ENCODE results near the gene DDX49.

DNA sequence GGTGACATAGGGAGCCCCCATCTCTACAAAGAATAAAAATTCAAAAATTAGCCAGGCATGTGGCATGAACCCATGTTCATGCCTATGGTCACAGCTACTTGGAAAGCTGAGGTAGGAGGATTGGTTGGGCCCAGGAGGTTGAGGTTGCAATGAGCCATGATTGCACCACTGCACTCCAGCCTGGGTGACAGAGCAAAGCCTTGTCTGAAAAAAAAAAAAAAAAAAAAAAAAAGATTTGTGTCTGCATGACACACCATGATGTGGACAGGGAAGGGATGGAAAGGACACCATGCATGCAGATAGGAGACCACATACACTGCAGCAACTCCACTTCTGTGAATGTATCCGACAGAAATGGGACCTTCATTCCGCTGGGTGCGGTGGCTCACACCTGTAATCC is 55.5 kb downstream of the DDX49 start:
- TF ChIP-seq, protein P1, sequence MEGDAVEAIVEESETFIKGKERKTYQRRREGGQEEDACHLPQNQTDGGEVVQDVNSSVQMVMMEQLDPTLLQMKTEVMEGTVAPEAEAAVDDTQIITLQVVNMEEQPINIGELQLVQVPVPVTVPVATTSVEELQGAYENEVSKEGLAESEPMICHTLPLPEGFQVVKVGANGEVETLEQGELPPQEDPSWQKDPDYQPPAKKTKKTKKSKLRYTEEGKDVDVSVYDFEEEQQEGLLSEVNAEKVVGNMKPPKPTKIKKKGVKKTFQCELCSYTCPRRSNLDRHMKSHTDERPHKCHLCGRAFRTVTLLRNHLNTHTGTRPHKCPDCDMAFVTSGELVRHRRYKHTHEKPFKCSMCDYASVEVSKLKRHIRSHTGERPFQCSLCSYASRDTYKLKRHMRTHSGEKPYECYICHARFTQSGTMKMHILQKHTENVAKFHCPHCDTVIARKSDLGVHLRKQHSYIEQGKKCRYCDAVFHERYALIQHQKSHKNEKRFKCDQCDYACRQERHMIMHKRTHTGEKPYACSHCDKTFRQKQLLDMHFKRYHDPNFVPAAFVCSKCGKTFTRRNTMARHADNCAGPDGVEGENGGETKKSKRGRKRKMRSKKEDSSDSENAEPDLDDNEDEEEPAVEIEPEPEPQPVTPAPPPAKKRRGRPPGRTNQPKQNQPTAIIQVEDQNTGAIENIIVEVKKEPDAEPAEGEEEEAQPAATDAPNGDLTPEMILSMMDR (IDR thresholded peaks at IDR 0.05; ENCODE audit: low read depth, low read length, missing input control) = no peak
- TF ChIP-seq YY1 (IDR thresholded peaks at IDR 0.05) (no peak), TAF1 (conservative IDR thresholded peaks at IDR 0.05) (no peak), JUND (IDR thresholded peaks at IDR 0.05) (no peak), RXRA (IDR thresholded peaks at IDR 0.05) (no peak), GABPA (IDR thresholded peaks at IDR 0.05 in 1 of 2, conservative IDR thresholded peaks at IDR 0.05 in 1 of 2) (no peak), EGR1 (IDR thresholded peaks at IDR 0.05; ENCODE audit: low read depth in 2 of 2) (no peak)
- TF ChIP-seq, protein P2, sequence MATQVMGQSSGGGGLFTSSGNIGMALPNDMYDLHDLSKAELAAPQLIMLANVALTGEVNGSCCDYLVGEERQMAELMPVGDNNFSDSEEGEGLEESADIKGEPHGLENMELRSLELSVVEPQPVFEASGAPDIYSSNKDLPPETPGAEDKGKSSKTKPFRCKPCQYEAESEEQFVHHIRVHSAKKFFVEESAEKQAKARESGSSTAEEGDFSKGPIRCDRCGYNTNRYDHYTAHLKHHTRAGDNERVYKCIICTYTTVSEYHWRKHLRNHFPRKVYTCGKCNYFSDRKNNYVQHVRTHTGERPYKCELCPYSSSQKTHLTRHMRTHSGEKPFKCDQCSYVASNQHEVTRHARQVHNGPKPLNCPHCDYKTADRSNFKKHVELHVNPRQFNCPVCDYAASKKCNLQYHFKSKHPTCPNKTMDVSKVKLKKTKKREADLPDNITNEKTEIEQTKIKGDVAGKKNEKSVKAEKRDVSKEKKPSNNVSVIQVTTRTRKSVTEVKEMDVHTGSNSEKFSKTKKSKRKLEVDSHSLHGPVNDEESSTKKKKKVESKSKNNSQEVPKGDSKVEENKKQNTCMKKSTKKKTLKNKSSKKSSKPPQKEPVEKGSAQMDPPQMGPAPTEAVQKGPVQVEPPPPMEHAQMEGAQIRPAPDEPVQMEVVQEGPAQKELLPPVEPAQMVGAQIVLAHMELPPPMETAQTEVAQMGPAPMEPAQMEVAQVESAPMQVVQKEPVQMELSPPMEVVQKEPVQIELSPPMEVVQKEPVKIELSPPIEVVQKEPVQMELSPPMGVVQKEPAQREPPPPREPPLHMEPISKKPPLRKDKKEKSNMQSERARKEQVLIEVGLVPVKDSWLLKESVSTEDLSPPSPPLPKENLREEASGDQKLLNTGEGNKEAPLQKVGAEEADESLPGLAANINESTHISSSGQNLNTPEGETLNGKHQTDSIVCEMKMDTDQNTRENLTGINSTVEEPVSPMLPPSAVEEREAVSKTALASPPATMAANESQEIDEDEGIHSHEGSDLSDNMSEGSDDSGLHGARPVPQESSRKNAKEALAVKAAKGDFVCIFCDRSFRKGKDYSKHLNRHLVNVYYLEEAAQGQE (IDR thresholded peaks at IDR 0.05) = no peak
- TF ChIP-seq, protein P3, sequence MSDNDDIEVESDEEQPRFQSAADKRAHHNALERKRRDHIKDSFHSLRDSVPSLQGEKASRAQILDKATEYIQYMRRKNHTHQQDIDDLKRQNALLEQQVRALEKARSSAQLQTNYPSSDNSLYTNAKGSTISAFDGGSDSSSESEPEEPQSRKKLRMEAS (IDR thresholded peaks at IDR 0.05) = no peak
